Panc1 (cell line): ENCODE data around the gene MBOAT1.

Experiments
- CTCF ChIP-seq: fragments of 450-650 bp; IDR thresholded peaks from 2 replicates; pipeline ENCODE4 v1.5.1; 2017; ENCODE audit warnings: mild to moderate bottlenecking
- POLR2AphosphoS5 ChIP-seq: IDR thresholded peaks from 2 replicates; pipeline ENCODE4 v1.6.1; 2012; ENCODE audit warnings: mild to moderate bottlenecking, low read depth, low read length, moderate library complexity
- REST ChIP-seq, 2 experiments: IDR thresholded peaks; 2 replicates each; pipeline ENCODE4 v1.6.1; 2011 to 2012; ENCODE audit warnings: low read depth in 2 of 2, control low read depth in 1 of 2, low read length in 1 of 2, mild to moderate bottlenecking in 1 of 2, moderate library complexity in 1 of 2; ENCODE audit not compliant: insufficient read depth in 1 of 2
- TCF7L2 ChIP-seq: IDR thresholded peaks from 2 replicates; pipeline ENCODE4 v1.6.1; 2011; ENCODE audit warnings: mild to moderate bottlenecking, low read depth, low read length, inconsistent platforms

- TF ChIP-seq CTCF (no peak), TCF7L2 (no peak), POLR2AphosphoS5 (no peak), REST (IDR thresholded peaks at IDR 0.05; ENCODE audit: insufficient read depth in 1 of 2, low read depth in 2 of 2, low read length in 1 of 2) (no peak)
Measured at GRCh38 chr6:20173833-20174792, 38.2 kb downstream of the MBOAT1 start.
